HG02885 (cell line): ENCODE measurements around the gene RNF168.
"Not testable (repeated sequence)": the region's sequence is repeated elsewhere in the genome, so short reads cannot be mapped to it uniquely, and the experiment has no call there.

Experiments used
- ATAC-seq: cut with Tn5 transposase; IDR thresholded peaks from one replicate; pipeline ENCODE4 v1.9.1; 2021; ENCODE audit warnings: mild to moderate bottlenecking; ENCODE audit not compliant: unreplicated experiment, poor library complexity

RNF168 gene

GRCh38 chr3:196517162-196517800 lies 13.7 kb upstream of the RNF168 start:
- ATAC-seq, result no peak

DNA sequence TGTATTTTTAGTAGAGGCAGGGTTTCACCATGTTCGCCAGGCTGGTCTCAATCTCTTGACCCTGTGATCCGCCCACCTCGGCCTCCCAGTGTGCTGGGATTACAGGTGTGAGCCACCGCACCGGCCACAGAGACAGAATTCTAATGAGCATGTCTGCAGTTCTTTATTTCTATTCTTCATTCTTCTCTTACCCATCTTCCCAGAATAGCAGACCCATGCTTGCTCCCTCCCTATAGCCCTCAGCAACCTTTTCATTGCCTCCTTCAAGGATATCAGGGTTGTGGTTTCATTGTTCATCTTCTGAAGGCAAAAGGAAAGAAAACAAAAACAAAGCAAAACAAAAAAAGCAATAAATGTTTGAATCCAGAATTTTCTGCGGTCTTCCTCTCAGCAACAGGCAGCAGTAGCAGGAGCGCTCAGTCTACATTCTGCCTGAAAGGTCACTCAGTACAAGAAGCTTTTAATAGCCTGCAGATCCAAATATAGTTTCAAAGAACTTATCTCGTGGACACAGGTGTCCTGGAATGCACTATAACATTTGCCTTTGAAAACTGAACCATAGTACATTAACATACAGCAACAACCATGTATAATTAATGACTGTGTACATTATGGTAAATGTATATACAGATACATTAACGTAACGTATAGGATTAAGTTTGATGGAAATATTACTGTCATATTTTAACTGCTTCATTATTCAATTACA lies 11.5 kb upstream of the RNF168 start, which contains the start of gene SMCO1:
Gene SMCO1 (minus strand): TSS at position 434 of the 709 bp plus-strand sequence. CDS start 137 bp downstream, at position 297.
- no peak for ATAC-seq

GRCh38 chr3:196514350-196514716 lies 10.8 kb upstream of the RNF168 start:
- no peak for ATAC-seq

DNA sequence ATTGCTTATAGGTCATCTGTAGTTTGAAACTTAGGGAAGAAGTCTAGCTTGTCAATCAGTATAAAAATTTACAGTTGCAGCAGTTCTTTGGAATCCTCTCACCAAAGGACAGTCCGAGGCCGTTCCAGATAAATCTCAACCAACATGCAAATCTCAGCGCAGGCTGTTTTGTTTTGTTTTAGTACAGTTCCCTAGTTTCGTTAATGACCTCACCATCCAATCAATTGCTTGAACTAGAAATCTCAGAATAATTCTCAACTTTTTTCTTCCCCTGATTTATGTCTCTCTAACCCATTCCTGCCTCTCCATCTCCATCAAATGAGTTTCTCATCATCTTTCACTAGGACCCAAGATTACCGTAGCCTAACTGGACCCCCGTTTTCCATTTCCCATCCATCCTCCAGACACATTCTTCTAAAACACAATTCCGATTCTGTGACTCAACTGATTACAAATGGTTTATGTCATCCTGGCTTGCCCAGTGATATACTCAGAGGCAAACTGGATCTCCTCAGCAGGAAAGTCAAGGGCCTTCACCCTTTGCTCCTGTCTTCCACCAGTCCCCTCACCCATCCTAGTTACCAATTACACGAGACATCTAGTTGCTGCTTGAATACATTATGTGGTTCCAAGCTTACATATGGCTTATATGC lies 10.3 kb upstream of the RNF168 start:
- no peak for ATAC-seq

GRCh38 chr3:196511646-196512425 lies 8.3 kb upstream of the RNF168 start:
- not testable (repeated sequence) for ATAC-seq

DNA sequence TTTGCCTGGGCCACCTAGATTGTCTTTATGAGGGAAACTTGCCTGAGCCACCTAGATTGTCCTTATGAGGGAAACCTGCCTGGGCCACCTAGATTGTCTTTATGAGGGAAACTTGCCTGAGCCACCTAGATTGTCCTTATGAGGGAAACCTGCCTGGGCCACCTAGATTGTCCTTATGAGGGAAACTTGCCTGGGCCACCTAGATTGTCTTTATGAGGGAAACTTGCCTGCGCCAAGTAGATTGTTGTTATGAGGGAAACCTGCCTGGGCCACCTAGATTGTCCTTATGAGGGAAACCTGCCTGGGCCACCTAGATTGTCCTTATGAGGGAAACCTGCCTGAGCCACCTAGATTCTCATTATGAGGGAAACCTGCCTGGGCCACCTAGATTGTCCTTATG lies 7.5 kb upstream of the RNF168 start:
- ATAC-seq, result not testable (repeated sequence)

GRCh38 chr3:196506687-196507086 lies 3.1 kb upstream of the RNF168 start:
- ATAC-seq, result no peak

DNA sequence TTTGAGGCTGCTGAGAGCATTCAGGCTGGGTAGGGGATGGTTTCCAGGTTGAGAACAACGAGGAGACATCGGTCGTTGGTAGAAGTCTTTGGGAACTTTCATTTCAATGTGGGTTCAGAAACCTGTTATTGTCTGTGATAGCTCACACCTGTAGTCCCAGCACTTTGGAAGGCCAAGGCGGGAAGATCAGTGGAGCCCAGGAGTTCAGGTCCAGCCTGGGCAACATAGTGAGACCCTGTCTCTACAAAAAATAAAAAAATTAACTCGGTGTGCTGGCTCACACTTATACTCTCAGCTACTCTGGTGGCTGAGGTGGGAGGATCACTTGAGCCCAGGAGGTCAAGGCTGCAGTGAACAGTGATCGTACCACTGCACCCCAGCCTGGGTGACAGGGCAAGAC lies 988 bp upstream of the RNF168 start:
- ATAC-seq, result no peak

DNA sequence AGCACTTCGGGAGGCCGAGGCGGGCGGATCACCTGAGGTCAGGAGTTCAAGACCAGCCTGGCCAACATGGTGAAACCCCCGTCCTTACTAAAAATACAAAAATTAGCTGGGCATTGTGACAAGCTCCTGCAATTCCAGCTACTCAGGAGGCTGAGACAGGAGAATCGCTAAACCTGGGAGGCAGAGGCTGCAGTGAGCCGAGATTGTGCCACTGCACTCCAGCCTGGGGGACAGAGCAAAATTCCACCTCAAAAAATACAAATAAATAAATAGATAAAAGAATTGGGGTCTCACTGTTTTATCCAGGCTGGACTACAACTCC lies 470 bp upstream of the RNF168 start:
- not testable (repeated sequence) for ATAC-seq

GRCh38 chr3:196502775-196503195 lies 783 bp downstream of the RNF168 start:
- peak; percentile 8 for ATAC-seq

- no peak for ATAC-seq
These were observed 2.1 kb downstream of the RNF168 start for GRCh38 chr3:196501316-196502044.

DNA sequence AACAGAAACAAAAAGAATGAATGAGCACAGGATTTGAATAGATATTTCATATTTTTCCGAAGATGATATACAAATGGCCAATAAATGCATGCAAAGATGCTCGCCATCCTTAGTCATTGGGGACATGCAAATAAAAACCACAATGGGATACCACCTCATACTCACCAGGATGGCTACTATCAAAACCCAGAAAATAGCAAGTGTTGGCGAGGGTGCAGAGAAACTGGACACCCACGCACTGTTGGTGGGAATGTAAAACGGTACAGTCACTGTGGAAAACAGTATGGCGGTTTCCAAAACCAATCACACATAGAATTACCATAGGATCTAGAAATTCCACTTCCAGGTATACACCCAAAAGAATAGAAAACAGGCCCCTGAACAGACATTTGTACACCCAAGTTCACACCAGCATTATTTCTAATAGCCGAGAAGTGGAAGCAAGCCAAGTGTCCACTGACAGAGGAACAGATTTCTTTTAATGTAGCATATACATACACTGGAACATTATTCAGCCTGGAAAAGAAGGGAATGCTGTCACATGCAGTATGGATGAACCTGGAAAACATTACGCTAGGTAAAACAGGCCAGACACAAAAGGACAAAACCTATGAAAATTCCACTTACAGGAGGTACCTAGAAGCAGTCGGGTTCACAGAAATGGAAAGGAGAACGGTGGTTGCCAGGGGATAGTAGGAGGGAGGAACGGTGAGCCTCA lies 3.6 kb downstream of the RNF168 start:
- ATAC-seq, result no peak

DNA sequence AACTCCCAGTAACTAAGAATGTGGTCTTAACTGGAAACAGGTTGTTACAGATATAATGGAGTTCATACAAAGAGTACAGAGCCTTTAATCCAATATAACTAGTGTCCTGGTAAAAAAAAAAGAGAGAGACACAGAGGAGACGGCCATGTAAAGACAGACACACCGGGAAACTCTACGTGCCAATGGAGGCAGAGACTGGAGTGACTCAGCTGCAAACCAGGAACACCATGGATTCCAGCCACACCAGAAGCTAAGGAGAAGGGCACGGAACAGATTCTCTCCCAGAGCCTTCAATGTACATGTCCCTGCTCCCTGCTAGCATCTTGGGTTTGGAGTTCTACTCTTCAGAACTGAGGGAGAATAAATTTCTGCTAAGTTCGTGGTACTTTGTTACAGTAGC lies 4.5 kb downstream of the RNF168 start:
- no peak for ATAC-seq

- no peak for ATAC-seq
These were observed 5.3 kb downstream of the RNF168 start for GRCh38 chr3:196498297-196498696.

- ATAC-seq, result no peak
These were observed 7.4 kb downstream of the RNF168 start for GRCh38 chr3:196496183-196496582.

DNA sequence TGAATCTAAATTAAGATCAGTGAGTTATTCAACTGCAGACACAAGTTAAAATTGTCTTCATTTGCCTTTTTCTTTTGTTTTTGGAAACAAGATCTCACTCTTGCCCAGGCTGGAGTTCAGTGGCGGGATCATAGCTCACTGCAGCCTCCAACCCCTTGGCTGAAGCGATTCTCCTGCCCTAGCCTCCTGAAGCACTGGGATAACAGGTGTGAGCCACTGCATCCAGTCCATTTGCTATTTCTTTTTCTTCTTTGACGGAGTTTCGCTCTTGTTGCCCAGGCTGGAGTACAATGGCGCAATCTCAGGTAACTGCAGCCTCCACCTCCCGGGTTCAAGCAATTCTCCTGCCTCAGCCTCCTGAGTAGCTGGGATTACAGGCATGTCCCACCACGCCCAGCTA lies 10.3 kb downstream of the RNF168 start:
- ATAC-seq, result no peak

- no peak for ATAC-seq
These were observed 11.5 kb downstream of the RNF168 start for GRCh38 chr3:196492080-196492479.

DNA sequence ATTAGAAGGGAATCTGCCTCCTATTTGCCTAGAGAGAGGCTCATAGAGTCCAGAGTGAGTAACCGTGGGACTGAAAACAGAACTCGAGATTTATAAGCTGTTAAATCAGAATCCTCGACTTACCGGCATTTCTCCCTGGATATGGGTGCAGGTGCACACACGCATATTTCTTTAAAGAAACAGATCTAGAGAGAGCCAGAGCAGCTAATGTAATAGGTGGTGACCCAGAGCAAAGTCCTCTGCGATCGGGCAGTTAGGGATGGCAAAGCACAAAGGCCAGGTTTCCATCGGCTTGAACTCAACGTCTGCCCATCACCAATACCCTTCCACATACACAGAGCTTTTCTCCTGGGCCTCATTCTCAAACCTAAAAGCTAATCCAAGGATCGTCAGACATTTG lies 13.8 kb downstream of the RNF168 start:
- no peak for ATAC-seq

DNA sequence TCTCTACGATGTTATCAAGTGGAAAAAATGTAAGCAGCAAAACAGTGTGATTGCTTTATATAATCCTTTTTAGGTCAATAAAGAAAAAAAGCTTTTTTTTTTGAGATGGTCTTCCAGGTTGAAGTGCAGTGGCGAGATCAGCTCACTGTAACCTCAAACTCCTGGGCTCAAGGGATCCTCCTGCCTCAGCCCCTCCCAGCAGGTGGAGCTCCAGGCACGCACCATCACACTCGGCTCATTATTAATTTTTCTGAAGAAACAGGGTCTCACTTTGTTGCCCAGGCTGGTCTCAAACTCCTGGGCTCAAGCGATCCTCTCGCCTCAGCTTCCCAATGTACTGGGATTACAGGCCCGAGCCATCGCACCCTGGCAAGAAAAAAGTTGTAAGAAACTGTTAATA lies 17.3 kb downstream of the RNF168 start:
- ATAC-seq, result no peak

GRCh38 chr3:196477678-196478077 lies 25.9 kb downstream of the RNF168 start:
- ATAC-seq, result no peak
